WTC11 (cell line): ENCODE measurements around the gene RFK.

ENCODE experiments used
- ATF1 ChIP-seq: sonication (generic); formaldehyde crosslinking; IDR thresholded peaks from 2 replicates; pipeline ENCODE4 v1.8.1; 2023; ENCODE audit warnings: mild to moderate bottlenecking, moderate library complexity, missing genetic modification reagents
- FOXP1 ChIP-seq: sonication (generic); formaldehyde crosslinking; IDR thresholded peaks from 2 replicates; pipeline ENCODE4 v1.8.0; 2022; ENCODE audit warnings: missing genetic modification reagents, mild to moderate bottlenecking, moderate library complexity, borderline replicate concordance
- JAZF1 ChIP-seq: fragments of 250-450 bp; sonication (Bioruptor Pico); IDR thresholded peaks from 2 replicates; pipeline ENCODE4 v1.9.0; 2021; ENCODE audit warnings: moderate library complexity, mild to moderate bottlenecking, inconsistent platforms
- RELA ChIP-seq: sonication (generic); formaldehyde crosslinking; IDR thresholded peaks from 2 replicates; pipeline ENCODE4 v1.8.1; 2022; ENCODE audit warnings: missing genetic modification reagents, mild to moderate bottlenecking, borderline replicate concordance
- SP1 ChIP-seq: sonication (generic); formaldehyde crosslinking; conservative IDR thresholded peaks from 2 replicates; pipeline ENCODE4 v1.8.1; 2022; ENCODE audit warnings: missing genetic modification reagents
- TP53 ChIP-seq: sonication (generic); formaldehyde crosslinking; IDR thresholded peaks from 2 replicates; pipeline ENCODE4 v1.8.1; 2023; ENCODE audit warnings: mild to moderate bottlenecking, missing genetic modification reagents
- ZBTB43 ChIP-seq: sonication (generic); formaldehyde crosslinking; IDR thresholded peaks from 2 replicates; pipeline ENCODE4 v1.8.1; 2023; ENCODE audit warnings: mild to moderate bottlenecking, missing genetic modification reagents
- ZNF121 ChIP-seq: sonication (generic); formaldehyde crosslinking; IDR thresholded peaks from 2 replicates; pipeline ENCODE4 v1.8.0; 2023; ENCODE audit warnings: missing genetic modification reagents
- ZNF263 ChIP-seq: sonication (generic); formaldehyde crosslinking; IDR thresholded peaks from 2 replicates; pipeline ENCODE4 v1.8.1; 2022; ENCODE audit warnings: low read depth, mild to moderate bottlenecking, moderate library complexity, missing genetic modification reagents
- TF ChIP-seq, protein P1 (sequence below): fragments of 200-600 bp; IDR thresholded peaks from 2 replicates; pipeline ENCODE4 v1.8.0; 2022; ENCODE audit warnings: antibody characterized with exemption
- TF ChIP-seq, protein P2 (sequence below): sonication (generic); formaldehyde crosslinking; IDR thresholded peaks from 2 replicates; pipeline ENCODE4 v1.8.1; 2023; ENCODE audit warnings: mild to moderate bottlenecking, missing genetic modification reagents, moderate library complexity

DNA sequence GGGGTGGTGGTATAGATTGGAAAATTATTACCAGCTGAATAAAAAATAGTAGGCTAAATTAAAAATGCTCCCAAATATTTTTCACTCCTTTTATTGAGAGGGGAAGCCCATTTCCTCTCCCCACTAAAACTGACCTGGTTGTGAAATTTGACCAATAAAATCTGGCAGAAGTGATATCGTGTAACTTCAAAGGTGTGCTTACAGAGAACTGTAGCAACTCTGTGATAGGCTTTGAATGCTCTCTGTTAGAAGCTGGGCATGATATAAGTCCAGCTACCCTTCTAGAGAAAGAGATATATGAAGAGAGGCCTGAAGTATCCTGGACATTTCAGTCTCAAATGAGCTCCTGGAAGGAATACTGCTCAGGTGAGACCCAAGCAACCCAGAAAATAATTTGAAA lies 10.2 kb upstream of the RFK start:
- TF ChIP-seq, protein P1, sequence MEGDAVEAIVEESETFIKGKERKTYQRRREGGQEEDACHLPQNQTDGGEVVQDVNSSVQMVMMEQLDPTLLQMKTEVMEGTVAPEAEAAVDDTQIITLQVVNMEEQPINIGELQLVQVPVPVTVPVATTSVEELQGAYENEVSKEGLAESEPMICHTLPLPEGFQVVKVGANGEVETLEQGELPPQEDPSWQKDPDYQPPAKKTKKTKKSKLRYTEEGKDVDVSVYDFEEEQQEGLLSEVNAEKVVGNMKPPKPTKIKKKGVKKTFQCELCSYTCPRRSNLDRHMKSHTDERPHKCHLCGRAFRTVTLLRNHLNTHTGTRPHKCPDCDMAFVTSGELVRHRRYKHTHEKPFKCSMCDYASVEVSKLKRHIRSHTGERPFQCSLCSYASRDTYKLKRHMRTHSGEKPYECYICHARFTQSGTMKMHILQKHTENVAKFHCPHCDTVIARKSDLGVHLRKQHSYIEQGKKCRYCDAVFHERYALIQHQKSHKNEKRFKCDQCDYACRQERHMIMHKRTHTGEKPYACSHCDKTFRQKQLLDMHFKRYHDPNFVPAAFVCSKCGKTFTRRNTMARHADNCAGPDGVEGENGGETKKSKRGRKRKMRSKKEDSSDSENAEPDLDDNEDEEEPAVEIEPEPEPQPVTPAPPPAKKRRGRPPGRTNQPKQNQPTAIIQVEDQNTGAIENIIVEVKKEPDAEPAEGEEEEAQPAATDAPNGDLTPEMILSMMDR, result no peak
- TF ChIP-seq SP1 (CRISPR knock-in tag) (no peak), TP53 (CRISPR knock-in tag) (no peak), ZNF263 (CRISPR knock-in tag) (no peak), RELA (CRISPR knock-in tag) (no peak), FOXP1 (no peak), ATF1 (CRISPR knock-in tag) (no peak), ZNF121 (CRISPR knock-in tag) (no peak), JAZF1 (no peak), ZBTB43 (CRISPR knock-in tag) (no peak)
- TF ChIP-seq, protein P2, sequence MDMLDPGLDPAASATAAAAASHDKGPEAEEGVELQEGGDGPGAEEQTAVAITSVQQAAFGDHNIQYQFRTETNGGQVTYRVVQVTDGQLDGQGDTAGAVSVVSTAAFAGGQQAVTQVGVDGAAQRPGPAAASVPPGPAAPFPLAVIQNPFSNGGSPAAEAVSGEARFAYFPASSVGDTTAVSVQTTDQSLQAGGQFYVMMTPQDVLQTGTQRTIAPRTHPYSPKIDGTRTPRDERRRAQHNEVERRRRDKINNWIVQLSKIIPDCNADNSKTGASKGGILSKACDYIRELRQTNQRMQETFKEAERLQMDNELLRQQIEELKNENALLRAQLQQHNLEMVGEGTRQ (CRISPR knock-in tag), result no peak
